WI38 (cell line): ENCODE data around the gene CACNB3.

ENCODE experiments used
- H3K4me3 ChIP-seq: 2 replicates; pipeline ENCODE4 v1.5.1; 2011; ENCODE audit warnings: low read depth, mild to moderate bottlenecking, control low read depth, low read length
- TF ChIP-seq, protein P1 (sequence below): IDR thresholded peaks from 2 replicates; pipeline ENCODE4 v1.5.1; 2012; ENCODE audit warnings: low read depth, mild to moderate bottlenecking, control low read depth, low read length

The CACNB3 gene

DNA sequence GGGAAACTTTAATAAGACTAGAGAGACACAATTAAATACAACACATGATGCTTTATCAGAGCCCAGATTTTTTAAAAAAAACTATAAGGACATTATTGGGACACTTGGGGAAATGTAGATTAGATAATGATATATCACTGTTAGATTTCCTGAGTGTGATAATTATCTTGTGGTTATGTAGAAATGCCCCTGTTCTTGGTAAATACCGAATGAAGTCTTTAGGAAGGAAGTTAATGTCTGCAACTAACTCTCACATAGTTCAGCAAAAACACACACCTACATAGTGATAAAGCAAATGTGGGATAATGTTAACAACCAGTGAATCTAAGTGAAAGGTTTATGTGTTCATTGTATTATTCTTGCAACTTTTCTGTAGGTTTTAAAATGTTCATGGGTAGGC is 14.6 kb upstream of the CACNB3 start:
- TF ChIP-seq, protein P1, sequence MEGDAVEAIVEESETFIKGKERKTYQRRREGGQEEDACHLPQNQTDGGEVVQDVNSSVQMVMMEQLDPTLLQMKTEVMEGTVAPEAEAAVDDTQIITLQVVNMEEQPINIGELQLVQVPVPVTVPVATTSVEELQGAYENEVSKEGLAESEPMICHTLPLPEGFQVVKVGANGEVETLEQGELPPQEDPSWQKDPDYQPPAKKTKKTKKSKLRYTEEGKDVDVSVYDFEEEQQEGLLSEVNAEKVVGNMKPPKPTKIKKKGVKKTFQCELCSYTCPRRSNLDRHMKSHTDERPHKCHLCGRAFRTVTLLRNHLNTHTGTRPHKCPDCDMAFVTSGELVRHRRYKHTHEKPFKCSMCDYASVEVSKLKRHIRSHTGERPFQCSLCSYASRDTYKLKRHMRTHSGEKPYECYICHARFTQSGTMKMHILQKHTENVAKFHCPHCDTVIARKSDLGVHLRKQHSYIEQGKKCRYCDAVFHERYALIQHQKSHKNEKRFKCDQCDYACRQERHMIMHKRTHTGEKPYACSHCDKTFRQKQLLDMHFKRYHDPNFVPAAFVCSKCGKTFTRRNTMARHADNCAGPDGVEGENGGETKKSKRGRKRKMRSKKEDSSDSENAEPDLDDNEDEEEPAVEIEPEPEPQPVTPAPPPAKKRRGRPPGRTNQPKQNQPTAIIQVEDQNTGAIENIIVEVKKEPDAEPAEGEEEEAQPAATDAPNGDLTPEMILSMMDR: no peak
- H3K4me3 ChIP-seq: no peak overlapping the region

GRCh38 chr12:48807981-48808380 is 10.3 kb upstream of the CACNB3 start:
- TF ChIP-seq, protein P1: no peak
- H3K4me3 ChIP-seq: no peak overlapping the region

DNA sequence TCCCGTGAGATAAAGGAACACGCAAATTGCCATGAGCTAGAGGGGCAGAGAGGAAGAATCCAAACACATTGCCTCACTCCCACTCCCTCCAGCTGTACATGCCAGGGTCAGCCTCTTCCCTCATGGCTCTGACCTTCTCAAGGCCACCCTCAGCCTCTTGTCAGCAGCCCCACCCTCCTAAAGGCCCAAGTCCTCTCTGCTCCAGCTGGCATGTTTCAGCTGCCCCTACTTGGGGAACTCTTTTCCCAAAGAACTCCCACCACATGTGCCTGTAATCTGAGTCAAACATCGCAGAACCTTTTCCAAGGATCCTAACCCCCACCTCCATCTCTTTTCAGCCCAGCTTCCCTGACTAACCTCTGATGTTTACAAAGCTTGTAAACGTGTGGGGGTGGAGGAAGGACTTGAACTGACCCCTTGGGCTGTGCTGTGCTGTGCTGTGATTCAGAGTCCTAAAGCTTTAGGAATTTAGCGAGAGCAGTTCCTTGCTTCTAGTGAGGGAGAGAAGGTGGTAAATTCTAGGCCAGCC is 7.3 kb upstream of the CACNB3 start:
- H3K4me3 ChIP-seq: peak overlapping the region; percentile 8; the same call in 1 of the 2 replicates
- TF ChIP-seq, protein P1: no peak

DNA sequence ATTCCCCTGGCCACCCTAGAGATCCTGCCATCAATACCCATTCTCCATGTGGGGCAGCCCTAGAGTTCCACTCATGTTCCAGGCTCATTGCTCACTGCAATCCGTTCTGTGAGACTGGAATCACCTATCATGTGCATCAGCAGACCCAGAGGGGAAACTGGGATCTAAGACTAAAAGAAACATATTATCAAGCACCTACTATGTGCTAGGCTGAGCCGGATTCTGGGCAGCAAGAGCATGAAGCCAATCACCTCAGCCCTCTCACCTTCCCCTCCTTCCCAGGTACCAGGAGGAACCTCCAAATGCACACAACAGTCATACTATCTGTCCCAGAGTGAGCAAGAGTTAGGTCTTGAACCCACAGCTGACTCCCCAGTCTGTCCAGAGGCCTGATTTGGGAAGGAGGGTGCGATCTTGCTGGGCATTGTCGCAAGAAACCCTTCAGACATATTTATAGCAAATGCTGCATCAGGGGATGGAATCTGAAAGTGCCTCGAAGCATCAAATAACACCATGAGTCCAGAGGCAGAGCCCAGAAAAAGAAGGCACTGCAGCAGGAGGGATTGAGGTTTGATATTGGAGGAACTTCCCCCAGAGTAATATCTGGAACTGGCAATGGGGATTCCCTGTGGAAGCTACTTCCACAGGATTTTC is 6.7 kb upstream of the CACNB3 start:
- TF ChIP-seq, protein P1: no peak
- H3K4me3 ChIP-seq: peak overlapping the region; percentile 34; the same call in 1 of the 2 replicates

GRCh38 chr12:48812389-48812788 is 5.9 kb upstream of the CACNB3 start:
- TF ChIP-seq, protein P1: no peak
- H3K4me3 ChIP-seq: no peak overlapping the region

GRCh38 chr12:48813465-48814261 is 4.6 kb upstream of the CACNB3 start:
- H3K4me3 ChIP-seq: peak overlapping the region; percentile 87
- TF ChIP-seq, protein P1: no peak
